GM23248 (cell line): ENCODE data around the gene FUT7. TPM values are rescaled to one million over a fixed set of nuclear protein-coding genes. Genes with fewer than 3 reads are reported as not detected.

Experiments
- DNase-seq: peaks from one replicate; pipeline ENCODE4 v3.0.0-alpha.2; 2015
- H2AFZ ChIP-seq: fragments of 200-600 bp; sonication (generic); 2 replicates; pipeline ENCODE4 v1.6.1; 2016; ENCODE audit warnings: antibody characterized with exemption
- H3F3A ChIP-seq: fragments of 200-600 bp; sonication (generic); 2 replicates; pipeline ENCODE4 v1.6.1; 2016; ENCODE audit warnings: mild to moderate bottlenecking, antibody characterized with exemption, mixed run types; ENCODE audit not compliant: insufficient read depth
- H3K27ac ChIP-seq: fragments of 200-600 bp; sonication (generic); 2 replicates; pipeline ENCODE4 v1.5.1; 2016; ENCODE audit warnings: mild to moderate bottlenecking
- H3K27me3 ChIP-seq: fragments of 200-600 bp; sonication (generic); replicated peaks from 2 replicates; pipeline ENCODE4 v1.6.1; 2016; ENCODE audit warnings: mild to moderate bottlenecking; ENCODE audit not compliant: insufficient read depth
- H3K36me3 ChIP-seq: fragments of 200-600 bp; sonication (generic); 2 replicates; pipeline ENCODE4 v1.6.1; 2016; ENCODE audit warnings: low read depth, mild to moderate bottlenecking
- H3K4me1 ChIP-seq: fragments of 200-600 bp; sonication (generic); 2 replicates; pipeline ENCODE4 v1.6.1; 2016; ENCODE audit warnings: mild to moderate bottlenecking; ENCODE audit not compliant: insufficient read depth
- H3K4me2 ChIP-seq: fragments of 200-600 bp; sonication (generic); one replicate; pipeline ENCODE4 v1.6.1; 2016; ENCODE audit warnings: mild to moderate bottlenecking; ENCODE audit not compliant: unreplicated experiment
- H3K4me3 ChIP-seq: fragments of 200-600 bp; sonication (generic); 2 replicates; pipeline ENCODE4 v1.5.1; 2016; ENCODE audit warnings: mild to moderate bottlenecking
- H3K79me2 ChIP-seq: fragments of 200-600 bp; sonication (generic); 2 replicates; pipeline ENCODE4 v1.6.1; 2016; ENCODE audit warnings: mild to moderate bottlenecking; ENCODE audit not compliant: insufficient read depth
- H3K9ac ChIP-seq: fragments of 200-600 bp; sonication (generic); 2 replicates; pipeline ENCODE4 v1.6.1; 2016; ENCODE audit warnings: mild to moderate bottlenecking
- H3K9me2 ChIP-seq: fragments of 200-600 bp; sonication (generic); 2 replicates; pipeline ENCODE4 v1.6.1; 2016; ENCODE audit warnings: mixed run types, mild to moderate bottlenecking, moderate library complexity; ENCODE audit not compliant: insufficient read depth
- H3K9me3 ChIP-seq: fragments of 200-600 bp; sonication (generic); one replicate; pipeline ENCODE4 v1.6.1; 2017; ENCODE audit warnings: low read depth
- H4K20me1 ChIP-seq: fragments of 200-600 bp; sonication (generic); 2 replicates; pipeline ENCODE4 v1.6.0; 2016; ENCODE audit not compliant: insufficient read depth
- EZH2 ChIP-seq: fragments of 200-600 bp; sonication (generic); IDR thresholded peaks from 2 replicates; pipeline ENCODE4 v1.6.1; 2018; ENCODE audit warnings: antibody characterized with exemption, mild to moderate bottlenecking; ENCODE audit not compliant: insufficient read depth, poor library complexity, severe bottlenecking
- EZH2phosphoT487 ChIP-seq: fragments of 200-600 bp; sonication (generic); IDR thresholded peaks from 2 replicates; pipeline ENCODE4 v1.6.1; 2018; ENCODE audit warnings: antibody characterized with exemption, moderate library complexity, mild to moderate bottlenecking, low read depth; ENCODE audit not compliant: insufficient read depth
- WGBS, 2 experiments: methylation state at CpG; one replicate each; pipeline ENCODE4 v1.1.6; 2015 to 2017; ENCODE audit warnings: low lambda C conversion rate in 2 of 2, low coverage in 1 of 2; ENCODE audit errors: missing lambda C conversion rate in 2 of 2; 5-methylcytosine and 5-hydroxymethylcytosine counted together
- in situ Hi-C: fragments of 300-500 bp; cut with MboI; formaldehyde crosslinking; loops from 2 replicates; pipeline ENCODE4 v1.15.0; 2020
- polyA plus RNA-seq: library from polyadenylated mRNA; unstranded; fragments of >200 nt; fragmentation: Nextera tagmentation; extraction: Ambion mirVana; gene quantifications from 2 replicates; pipeline ENCODE4 v1.2.1, GENCODE V29; 2016
- total RNA-seq: library from RNA; depleted of rRNA; stranded (reverse); fragments of >200 nt; shearing (Covaris generic); gene quantifications from 2 replicates; pipeline ENCODE4 v1.2.3, GENCODE V29; 2014

Gene FUT7
- total and polyA plus RNA-seq, 2 experiments from 2014 or later: not detected

- Histone ChIP-seq H3K4me3 (no peak overlapping the region), H3K9me2 (no peaks in the 10 kb centered on the region), H3K4me2 (no peak overlapping the region), H3F3A (no peaks in the 10 kb centered on the region), H3K79me2 (no peaks in the 10 kb centered on the region), H3K36me3 (no peaks in the 10 kb centered on the region), H3K9ac (no peak overlapping the region), H3K27me3 (no peaks in the 10 kb centered on the region), H2AFZ (no peak overlapping the region), H3K9me3 (no peaks in the 10 kb centered on the region), H3K27ac (no peak overlapping the region), H3K4me1 (no peaks in the 10 kb centered on the region), H4K20me1 (no peaks in the 10 kb centered on the region)
- no peak for TF ChIP-seq EZH2
- TF ChIP-seq EZH2phosphoT487: no peak
- WGBS, 2 experiments: 92 to 95% methylated on average over 8 to 18 of the region's 18 CpGs
- in situ Hi-C loops: no loop called here
- DNase-seq: no peak
These were observed 22.7 kb downstream of the FUT7 start for GRCh38 chr9:137009217-137009616.

DNA sequence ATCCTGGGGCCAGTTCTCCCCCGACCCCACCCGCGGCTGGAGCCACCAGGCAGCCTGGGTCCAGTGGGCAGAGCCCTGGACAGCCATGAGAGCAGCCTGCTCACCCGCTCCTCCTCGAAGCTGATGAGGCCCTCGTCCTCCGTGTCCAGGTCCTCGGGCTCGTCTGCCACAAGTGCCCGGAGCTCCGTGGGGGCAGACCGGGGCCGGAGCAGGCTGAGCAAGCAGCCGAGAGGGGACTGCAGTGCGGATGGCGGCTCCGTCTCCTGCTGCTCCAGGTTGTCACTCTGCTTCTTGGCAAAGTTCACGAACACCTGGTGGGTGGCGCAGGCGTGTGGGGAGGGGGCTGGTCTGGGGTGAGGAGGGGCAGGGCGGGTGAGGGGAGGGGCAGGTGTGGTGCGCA lies 23.6 kb downstream of the FUT7 start:
- whole genome bisulfite sequencing, 2 experiments: 74 to 78% methylated on average over 16 to 22 of the region's 22 CpGs
- Histone ChIP-seq H3K36me3 (no peaks in the 10 kb centered on the region), H3K9ac (no peak overlapping the region), H3F3A (no peaks in the 10 kb centered on the region), H3K79me2 (no peaks in the 10 kb centered on the region), H3K9me3 (no peaks in the 10 kb centered on the region), H3K4me2 (no peak overlapping the region), H2AFZ (no peak overlapping the region), H3K4me3 (no peak overlapping the region), H4K20me1 (no peaks in the 10 kb centered on the region), H3K9me2 (no peaks in the 10 kb centered on the region), H3K27ac (no peak overlapping the region), H3K27me3 (no peaks in the 10 kb centered on the region), H3K4me1 (no peaks in the 10 kb centered on the region)
- no peak for TF ChIP-seq EZH2
- TF ChIP-seq EZH2phosphoT487: no peak
- in situ Hi-C loops: no loop called here
- no peak for DNase-seq

DNA sequence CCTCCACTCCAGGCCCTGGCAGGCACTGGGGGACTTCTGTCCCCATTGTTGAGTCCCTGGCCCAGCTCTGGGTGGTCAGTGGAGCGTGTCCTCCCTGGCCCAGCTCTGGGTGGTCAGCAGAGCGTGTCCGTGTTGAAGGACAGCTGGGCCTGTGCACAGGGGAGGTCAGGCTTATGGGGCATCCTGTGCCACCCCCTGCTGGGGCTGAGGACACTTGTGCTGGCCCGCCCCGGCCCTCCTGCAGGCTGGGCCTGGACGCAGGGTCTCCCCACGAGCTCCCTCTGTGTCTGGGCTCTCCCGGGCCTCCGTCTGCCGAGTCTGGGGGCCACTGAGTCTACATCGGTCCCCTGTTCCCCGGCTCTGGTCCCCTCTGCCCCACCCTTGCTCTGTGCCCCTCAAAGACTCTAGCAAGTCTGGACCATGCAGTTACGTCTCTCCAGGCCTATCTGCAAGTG lies 24.0 kb downstream of the FUT7 start:
- in situ Hi-C loops: no loop called here
- DNase-seq: no peak
- H3K9ac ChIP-seq: no peak overlapping the region
- H3K4me2 ChIP-seq: no peak overlapping the region
- H3K9me2 ChIP-seq: no peaks in the 10 kb centered on the region
- H3K27ac ChIP-seq: no peak overlapping the region
- no peaks in the 10 kb centered on the region for H4K20me1 ChIP-seq
- WGBS, 2 experiments: 84 to 86% methylated on average over 8 to 13 of the region's 13 CpGs
- H3K4me3 ChIP-seq: no peak overlapping the region
- H3F3A ChIP-seq: no peaks in the 10 kb centered on the region
- no peak overlapping the region for H2AFZ ChIP-seq
- H3K9me3 ChIP-seq: no peaks in the 10 kb centered on the region
- H3K4me1 ChIP-seq: no peaks in the 10 kb centered on the region
- no peaks in the 10 kb centered on the region for H3K36me3 ChIP-seq
- H3K27me3 ChIP-seq: no peaks in the 10 kb centered on the region
- TF ChIP-seq EZH2phosphoT487 (no peak), EZH2 (no peak)
- no peaks in the 10 kb centered on the region for H3K79me2 ChIP-seq

DNA sequence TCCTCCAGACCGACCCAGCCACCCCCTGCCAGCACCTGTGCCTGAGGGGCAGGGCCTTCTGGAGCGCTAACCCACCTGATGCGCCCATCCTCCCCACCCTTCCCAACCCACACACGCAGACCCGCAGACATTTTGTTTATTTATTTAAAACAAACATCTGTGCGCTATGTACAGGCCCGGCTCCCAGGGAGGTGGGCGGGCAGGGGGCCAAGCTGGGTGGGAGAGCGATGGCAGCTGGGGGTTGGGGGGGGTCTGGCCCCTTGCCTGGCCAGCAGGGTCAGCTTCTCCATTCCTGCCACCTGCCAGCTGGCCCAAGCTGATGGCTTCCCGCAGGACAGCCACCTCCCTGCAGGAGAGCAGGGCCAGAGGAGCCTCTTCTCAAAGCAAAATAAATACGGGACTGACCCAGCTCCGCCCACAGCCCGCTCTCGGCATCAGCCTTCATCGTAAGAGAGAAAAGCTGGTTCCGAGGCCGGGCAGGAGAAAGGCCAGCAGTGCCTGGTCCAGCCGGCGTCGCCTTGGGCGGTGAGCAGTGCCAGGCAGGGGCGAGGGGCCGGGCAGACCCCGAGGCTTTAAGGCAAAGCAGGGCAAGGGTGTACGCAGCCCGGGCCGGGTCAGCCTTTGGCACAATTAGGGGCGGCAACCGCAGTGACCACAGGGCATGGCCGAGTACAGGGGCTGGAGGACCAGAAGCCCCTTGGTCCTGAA lies 24.6 kb downstream of the FUT7 start:
- Histone ChIP-seq H3K36me3 (no peaks in the 10 kb centered on the region), H3K4me2 (no peak overlapping the region), H2AFZ (no peak overlapping the region), H4K20me1 (no peaks in the 10 kb centered on the region), H3K9me2 (no peaks in the 10 kb centered on the region), H3F3A (no peaks in the 10 kb centered on the region), H3K27me3 (no peaks in the 10 kb centered on the region), H3K9ac (no peak overlapping the region), H3K4me3 (no peak overlapping the region), H3K27ac (no peak overlapping the region), H3K9me3 (no peaks in the 10 kb centered on the region), H3K4me1 (no peaks in the 10 kb centered on the region), H3K79me2 (no peaks in the 10 kb centered on the region)
- no peak for DNase-seq
- 81 to 85% methylated on average over 27 to 30 of the region's 30 CpGs for WGBS, 2 experiments
- in situ Hi-C loops: no loop called here
- no peak for TF ChIP-seq EZH2phosphoT487
- TF ChIP-seq EZH2: no peak
